ENCODE results near the gene RHEX.

RHEX gene

GRCh38 chr1:206131037-206131436, 78.1 kb downstream of the RHEX start:
- TF ChIP-seq CTCF (conservative IDR thresholded peaks at IDR 0.05), result no peak
- no peak for TF ChIP-seq ZFX (IDR thresholded peaks at IDR 0.05)

GRCh38 chr1:206133751-206134415, 80.9 kb downstream of the RHEX start:
- no peak overlapping the region for H3K27ac ChIP-seq
- no peak for TF ChIP-seq ZFX (IDR thresholded peaks at IDR 0.05)
- no peak for TF ChIP-seq CTCF (conservative IDR thresholded peaks at IDR 0.05)

More at GRCh38 chr1:206131037-206131436, 78.1 kb downstream of the RHEX start:
- no peak overlapping the region for H3K27ac ChIP-seq

GRCh38 chr1:206135248-206135647, 82.3 kb downstream of the RHEX start:
- H3K27ac ChIP-seq, result no peak overlapping the region
- TF ChIP-seq ZFX (IDR thresholded peaks at IDR 0.05) (no peak), CTCF (conservative IDR thresholded peaks at IDR 0.05) (no peak)

- H3K27ac ChIP-seq, result no peak overlapping the region
- no peak for TF ChIP-seq CTCF (conservative IDR thresholded peaks at IDR 0.05)
- no peak for TF ChIP-seq ZFX (IDR thresholded peaks at IDR 0.05)
Observed at GRCh38 chr1:206136241-206136640, 83.3 kb downstream of the RHEX start.

GRCh38 chr1:206142011-206142410, 89.0 kb downstream of the RHEX start:
- H3K27ac ChIP-seq, result no peak overlapping the region
- no peak for TF ChIP-seq CTCF (conservative IDR thresholded peaks at IDR 0.05)
- TF ChIP-seq ZFX (IDR thresholded peaks at IDR 0.05), result no peak

- no peak overlapping the region for H3K27ac ChIP-seq
- TF ChIP-seq ZFX (IDR thresholded peaks at IDR 0.05), result no peak
- no peak for TF ChIP-seq CTCF (conservative IDR thresholded peaks at IDR 0.05)
Observed at GRCh38 chr1:206142770-206143169, 89.8 kb downstream of the RHEX start.

GRCh38 chr1:206143537-206144172, 90.7 kb downstream of the RHEX start:
- no peak overlapping the region for H3K27ac ChIP-seq
- TF ChIP-seq CTCF (conservative IDR thresholded peaks at IDR 0.05), result no peak
- TF ChIP-seq ZFX (IDR thresholded peaks at IDR 0.05), result no peak
